Loucy (cell line): ENCODE measurements around the gene POLR2J.
"Not testable (repeated sequence)": the region's sequence is repeated elsewhere in the genome, so short reads cannot be mapped to it uniquely, and the experiment has no call there.

ENCODE experiments used
- CTCF ChIP-seq: fragments of 200-600 bp; sonication (generic); conservative IDR thresholded peaks from 2 replicates; pipeline ENCODE4 v1.5.1; 2014; ENCODE audit warnings: mild to moderate bottlenecking, antibody characterized with exemption, low read length
- EZH2phosphoT487 ChIP-seq: fragments of 200-600 bp; IDR thresholded peaks from 2 replicates; pipeline ENCODE4 v1.6.1; 2018; ENCODE audit warnings: antibody characterized with exemption, mild to moderate bottlenecking, moderate library complexity, borderline replicate concordance

- not testable (repeated sequence) for TF ChIP-seq CTCF, EZH2phosphoT487
These were observed 37.2 kb upstream of the POLR2J start for GRCh38 chr7:102515889-102516288.
